NCI-H128 (cell line): ENCODE measurements around the gene SUGCT.
"Not testable (repeated sequence)": the region's sequence is repeated elsewhere in the genome, so short reads cannot be mapped to it uniquely, and the experiment has no call there.

Experiments
- DNase-seq: peaks from one replicate; lab custom pipeline; 2025; ENCODE audit not compliant: unreplicated experiment; lab: John Stamatoyannopoulos, UW

Gene SUGCT

GRCh38 chr7:40549372-40550039, 414.7 kb downstream of the SUGCT start:
- no peak for DNase-seq

DNA sequence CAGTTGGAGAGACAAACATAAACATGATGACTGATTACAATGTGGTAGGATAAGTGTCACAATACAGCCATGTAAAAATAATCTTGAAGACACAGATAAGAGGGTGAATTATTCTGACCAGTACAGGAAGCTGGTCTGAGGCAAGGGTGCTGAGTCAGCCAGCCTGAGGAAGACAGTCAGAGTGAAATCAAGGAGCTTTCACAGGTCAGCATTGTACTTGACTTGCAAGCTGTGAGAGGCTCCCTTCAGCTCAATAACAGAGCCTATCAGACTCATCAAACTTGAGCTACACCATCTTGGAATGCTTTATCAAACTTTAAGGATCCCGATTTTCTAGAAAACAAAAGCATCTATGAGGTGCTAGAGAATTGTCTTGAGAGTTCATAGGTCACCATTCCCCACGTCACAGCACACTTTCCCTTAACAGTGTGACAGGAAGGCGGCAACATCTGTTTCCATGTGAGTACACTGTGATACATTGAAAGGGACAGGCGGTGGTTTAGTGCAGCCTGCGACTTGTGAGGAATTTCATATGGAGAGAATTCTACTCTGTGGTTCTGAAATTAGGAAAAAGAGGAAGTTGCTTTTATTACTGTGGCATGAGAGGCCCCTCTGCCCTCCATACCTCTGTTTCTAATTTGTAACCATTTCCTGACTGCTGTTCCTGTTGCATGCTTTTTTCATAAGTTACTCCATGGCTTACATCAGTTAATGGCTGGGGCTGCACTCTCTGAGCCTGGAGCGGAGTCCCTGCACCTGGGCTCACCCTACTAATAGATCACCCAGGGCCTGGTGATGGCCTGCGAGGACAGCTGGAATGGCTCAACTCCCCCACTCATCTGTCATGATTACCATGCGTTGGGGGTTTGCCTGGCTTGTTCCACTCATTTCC, 417.1 kb downstream of the SUGCT start:
- no peak for DNase-seq

GRCh38 chr7:40560672-40561071, 425.9 kb downstream of the SUGCT start:
- DNase-seq: no peak

GRCh38 chr7:40566879-40567278, 432.1 kb downstream of the SUGCT start:
- no peak for DNase-seq

DNA sequence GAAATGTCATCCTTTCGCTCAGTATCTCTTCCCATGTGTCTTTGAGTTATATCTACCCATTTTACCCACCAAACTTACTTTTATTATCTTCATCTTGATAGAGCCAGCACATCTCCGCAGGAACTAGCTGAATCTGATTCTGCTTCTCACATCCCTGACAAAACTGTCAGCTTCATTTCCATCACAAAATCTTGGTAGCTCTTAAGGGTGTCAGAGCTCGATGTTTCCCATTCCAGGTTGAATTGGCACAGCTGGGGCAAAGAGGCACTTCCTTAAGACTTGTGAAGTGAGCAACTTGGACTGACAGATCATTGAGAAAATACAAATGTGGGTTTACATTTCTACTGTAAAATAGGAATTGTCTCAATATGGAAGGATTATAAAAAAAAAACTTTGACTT, 434.5 kb downstream of the SUGCT start:
- no peak for DNase-seq

DNA sequence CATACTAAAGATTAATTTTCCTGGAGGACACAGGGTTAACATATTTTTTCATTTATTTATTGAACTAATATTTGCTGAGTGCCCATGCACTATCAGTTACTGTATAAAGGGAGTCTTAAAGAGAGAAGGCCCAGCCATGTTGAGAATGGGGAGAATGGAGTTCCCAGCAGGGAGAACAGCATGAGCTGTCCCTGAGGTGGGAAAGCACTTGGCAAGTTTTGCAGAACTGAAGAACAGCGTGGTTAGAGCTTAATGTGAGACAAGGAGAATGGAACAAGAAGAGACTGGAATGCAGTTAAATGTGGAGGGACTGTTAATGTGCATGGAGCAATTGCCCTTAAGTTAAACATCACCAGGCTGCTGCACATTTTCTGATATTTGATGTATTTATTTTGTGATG, 435.4 kb downstream of the SUGCT start:
- no peak for DNase-seq

DNA sequence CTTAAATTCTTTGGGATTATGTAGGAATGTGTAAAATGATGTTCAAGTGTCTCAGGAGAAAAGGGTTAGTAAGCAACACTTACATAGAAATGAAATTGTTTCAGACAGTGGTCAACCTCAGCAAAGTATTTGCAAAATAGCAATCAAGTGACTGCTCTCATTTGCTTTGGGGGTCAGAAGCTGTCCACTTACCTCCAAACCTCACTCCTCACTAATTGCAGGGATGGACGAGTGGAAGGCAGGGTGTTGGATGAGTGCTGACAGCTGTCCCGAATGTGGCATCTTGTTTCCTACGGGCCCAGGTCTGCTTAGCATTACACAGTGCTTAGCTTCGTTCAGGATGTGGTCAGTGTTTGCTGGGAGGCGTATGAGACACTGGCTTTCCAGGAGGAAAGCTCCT, 437.0 kb downstream of the SUGCT start:
- DNase-seq: no peak

GRCh38 chr7:40572810-40573465, 438.1 kb downstream of the SUGCT start:
- no peak for DNase-seq

GRCh38 chr7:40579401-40579800, 444.6 kb downstream of the SUGCT start:
- no peak for DNase-seq

- DNase-seq: no peak
These were observed 446.0 kb downstream of the SUGCT start for GRCh38 chr7:40580776-40581175.

DNA sequence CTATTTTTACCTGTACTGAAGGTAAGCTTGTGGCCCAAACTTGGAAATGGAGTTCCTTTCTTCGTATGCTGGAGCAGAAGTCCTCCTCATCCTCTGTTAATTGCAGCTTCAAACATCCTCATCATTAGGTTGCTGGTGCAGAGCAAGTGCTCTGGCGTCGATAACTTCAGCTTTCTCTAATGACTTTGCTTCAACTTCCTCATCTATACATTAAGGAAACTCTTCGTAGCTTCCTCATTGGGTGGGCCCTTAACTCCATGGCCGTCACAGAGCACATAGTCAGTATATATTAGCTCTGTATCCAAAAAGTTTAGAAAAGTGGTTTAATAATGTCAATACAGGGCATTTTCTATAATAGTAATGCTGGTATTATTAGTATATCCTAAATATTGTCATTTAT, 447.7 kb downstream of the SUGCT start:
- no peak for DNase-seq

DNA sequence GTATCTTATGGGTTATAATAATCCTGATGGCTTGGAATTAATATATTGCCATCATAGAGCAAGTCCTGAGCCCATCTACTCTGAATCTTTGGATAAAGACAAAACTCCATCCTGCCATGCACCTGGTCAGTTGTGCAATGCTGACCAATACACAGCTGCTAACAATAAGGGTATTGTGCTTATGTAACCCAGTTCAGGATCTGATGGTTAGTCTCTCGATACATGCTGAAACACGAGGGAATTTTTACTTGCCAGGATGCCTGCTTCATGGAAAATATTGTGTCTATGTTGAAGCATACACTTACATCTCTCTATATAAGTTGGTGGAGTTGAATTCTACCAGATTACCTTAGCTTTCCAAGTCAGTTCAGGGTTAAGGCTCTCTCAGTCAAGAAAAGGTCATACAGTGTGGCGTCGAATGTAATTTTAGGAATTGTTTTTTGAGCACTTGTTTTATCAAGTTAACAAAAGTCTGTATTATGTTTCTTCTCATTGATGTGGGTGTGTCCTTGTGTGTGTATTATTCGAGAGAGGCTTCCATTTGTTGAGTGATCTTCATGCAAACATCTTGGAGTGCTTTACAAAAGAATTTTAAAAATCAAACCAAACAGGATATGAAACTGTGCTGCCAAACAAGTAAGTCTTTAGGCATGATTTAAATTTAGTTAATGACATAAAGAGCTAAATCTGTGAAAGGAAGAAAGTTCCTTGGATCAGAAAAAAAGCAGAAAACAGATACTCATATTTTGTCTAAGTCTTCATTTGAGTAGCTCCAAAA, 449.1 kb downstream of the SUGCT start:
- DNase-seq: no peak

DNA sequence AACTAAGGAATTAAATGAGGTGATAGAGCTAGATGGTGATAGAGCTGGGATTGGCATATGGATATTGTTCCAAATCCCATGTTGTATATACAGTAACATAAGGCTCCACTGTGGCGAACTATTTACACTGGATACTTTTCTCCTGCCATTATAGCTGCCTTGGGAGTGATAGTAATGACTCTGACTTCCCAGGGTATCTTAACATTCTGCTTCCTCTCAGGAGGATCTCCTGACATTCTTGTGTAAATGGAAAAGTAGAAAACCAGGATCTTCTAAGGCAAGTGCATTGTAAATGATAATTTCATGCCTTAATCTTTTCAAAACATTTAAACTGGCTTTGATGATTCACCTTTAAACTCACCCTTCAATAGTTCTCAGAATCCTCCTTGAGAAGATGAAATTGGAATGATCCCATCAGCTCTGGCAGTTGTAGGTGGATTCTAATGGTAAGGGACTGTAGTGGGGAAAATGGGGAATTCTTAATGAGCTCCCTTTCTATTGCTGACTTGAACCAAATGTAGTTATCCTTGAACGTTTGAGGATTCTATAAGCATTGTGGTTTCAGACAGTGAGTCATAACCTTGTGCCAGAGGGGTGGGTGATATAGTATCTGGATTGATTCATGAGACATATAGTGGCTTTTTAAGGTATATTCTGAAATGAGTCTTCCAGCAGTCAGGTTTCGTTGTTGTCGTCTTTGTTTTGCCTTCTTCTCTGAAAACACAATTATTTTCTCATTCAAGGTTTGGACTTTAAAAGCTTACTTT, 450.0 kb downstream of the SUGCT start:
- DNase-seq: no peak

DNA sequence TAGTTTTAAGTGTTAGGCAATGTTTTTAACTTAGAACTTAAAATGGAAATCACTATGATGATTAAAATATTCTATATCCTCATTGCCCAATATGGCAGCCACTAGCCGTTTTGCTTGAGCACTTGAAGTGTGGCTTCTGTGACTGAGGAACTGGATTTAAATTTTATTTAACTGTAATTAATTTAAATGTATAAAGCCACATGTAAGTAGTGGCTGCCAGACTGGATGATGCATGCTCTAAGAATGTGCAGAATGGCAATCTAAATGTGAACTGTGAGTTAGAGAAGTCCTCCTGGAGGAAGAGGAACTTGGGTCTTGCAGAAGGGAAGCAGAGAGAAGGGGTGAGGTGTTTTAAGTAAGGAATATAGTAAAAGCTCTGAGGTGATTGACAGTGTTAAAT, 451.4 kb downstream of the SUGCT start:
- DNase-seq: no peak

DNA sequence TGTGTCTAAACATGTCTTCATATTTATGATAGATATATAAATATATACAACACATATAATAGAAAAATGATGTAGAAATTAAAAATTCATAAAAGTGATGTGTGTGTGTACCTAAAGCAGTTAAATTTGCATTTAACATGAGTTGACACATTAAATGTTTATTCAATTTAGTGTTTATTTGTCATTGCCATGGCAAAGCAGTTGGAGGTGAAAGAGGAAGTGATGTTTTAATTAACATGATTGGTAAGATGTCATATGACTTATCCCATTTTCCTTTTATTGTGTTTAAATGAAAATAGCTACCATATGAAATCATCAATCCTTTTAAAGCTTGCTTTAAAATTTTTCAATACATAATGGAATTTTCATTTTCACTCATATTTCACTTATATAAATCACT, 452.6 kb downstream of the SUGCT start:
- no peak for DNase-seq

DNA sequence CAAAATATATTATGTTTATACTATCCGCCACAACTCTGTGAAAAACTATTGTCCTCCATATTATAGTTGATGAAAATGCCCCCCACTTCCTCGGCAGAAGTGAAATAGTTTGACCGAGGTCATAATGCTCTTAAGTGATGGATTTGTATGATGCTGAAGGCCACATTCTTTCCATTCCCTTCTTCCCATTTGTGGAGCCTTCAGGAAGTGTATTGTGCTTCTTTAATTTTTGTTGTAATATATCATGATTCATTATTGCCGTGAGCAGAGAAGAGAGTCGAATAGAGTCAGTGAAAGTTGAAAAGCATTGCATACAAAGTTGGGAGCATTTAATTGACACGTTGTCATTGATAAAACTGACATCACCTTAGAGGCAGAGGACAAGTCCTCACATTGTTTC, 460.3 kb downstream of the SUGCT start:
- DNase-seq: no peak

DNA sequence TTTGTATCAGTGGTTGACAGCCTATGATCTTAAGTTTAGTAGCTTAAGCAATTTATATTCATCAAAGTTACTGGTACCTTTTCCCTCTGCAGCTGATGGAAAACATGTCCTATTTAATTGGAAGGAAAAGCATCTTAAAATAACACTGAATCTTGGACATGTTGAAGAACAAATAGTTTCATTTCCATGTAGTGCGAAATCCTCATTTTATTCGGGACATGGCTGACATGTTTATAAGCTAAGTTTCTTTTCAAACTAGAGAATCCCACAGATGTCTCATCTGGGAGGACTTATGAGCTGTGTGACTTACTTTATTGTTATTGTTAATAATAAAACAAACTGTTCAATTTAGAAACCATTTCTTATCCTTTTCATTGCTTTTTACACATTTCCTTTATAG, 461.0 kb downstream of the SUGCT start:
- DNase-seq: no peak

DNA sequence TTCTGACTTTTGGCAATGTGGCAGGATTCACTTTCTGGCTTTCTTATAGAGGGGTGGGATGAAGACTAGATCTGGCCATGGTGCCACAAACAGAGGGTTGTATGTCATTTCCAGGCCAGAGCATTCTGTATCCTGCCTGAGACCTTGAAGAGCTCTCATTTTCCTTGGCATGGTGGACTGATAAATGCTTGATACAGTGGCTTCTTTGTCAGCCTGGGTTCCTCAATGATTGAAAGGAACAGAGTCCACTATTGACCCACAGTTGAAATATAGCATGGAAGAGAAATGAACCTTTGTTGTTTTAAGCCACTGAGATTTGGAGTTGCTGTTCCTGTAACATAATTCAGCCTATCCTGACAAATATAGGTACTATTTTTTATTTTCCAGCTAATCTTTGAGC, 462.7 kb downstream of the SUGCT start:
- DNase-seq: no peak

DNA sequence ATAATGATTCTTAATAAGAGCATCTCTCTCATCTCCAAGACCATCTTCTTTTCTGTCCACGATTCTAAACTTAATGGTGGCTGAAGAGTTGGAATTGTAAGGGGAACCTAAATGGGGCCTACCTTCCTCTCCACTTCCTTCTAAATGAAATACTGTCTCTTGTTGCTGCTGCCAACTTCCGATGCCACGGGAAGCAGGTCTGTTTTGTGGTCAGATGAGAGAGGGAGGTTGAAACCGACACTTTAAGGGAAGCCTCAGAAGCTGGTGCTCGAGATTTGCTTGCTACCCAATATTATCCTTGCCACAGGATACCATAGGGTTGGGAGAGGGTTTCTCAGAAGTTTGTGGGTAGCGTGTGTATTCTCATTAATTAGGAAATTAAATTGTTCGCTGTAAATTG, 464.1 kb downstream of the SUGCT start:
- no peak for DNase-seq

- no peak for DNase-seq
These were observed 465.0 kb downstream of the SUGCT start for GRCh38 chr7:40599836-40600235.

DNA sequence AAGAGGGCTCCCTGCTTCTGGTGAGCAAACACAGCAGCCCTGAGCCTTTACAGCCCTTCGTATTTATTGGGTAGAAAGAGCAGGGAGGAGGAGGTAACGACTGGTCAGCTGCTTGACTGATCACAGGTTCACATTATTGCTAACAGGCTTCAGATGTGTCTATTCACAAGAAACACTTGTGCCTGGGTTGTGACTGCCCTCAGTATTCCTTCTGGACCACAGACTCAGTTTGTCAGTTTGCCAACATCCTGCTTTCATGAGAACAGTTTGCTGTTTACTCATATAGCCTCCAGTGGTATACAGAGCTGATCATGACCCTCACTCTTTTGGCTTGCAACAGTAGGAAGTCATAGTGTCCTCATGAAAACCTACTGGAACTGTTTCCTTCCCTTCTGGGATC, 467.5 kb downstream of the SUGCT start:
- DNase-seq: not testable (repeated sequence)
